Measurements from ENCODE around the gene SNAP47. TPM values are rescaled to one million over a fixed set of nuclear protein-coding genes. Genes with fewer than 3 reads are reported as not detected.

The SNAP47 gene
- total and polyA plus RNA-seq, 9 of the 15 experiments (the other 6 are each of a cell fraction or from before 2014, with no cell fraction given) = 2.5 to 41.3 (median 32.6) TPM

- no peak overlapping the region for H3K27ac ChIP-seq (ENCODE audit: extremely low read depth, low read depth, low read length)
- H3K27me3 ChIP-seq (ENCODE audit: control insufficient read depth in 2 of 2, insufficient read depth in 2 of 2, low read length in 2 of 2) = no peaks in the 10 kb centered on the region
- in situ Hi-C loops (cut with MboI) = no loop called here
- ATAC-seq (peak; percentile 11), DNase-seq (ENCODE audit: extremely low read depth in 1 of 4, low spot score in 3 of 4) (peak; percentile 50 to 57 (median 54)), FAIRE-seq (no peak)
- BruUV-seq (replicated peaks) = no TSS peak
- H3K9me3 ChIP-seq (replicated peaks; ENCODE audit: control insufficient read depth, insufficient read depth, low read depth, low read length) = 0 out of 2 replicates have a peak, but pooled peaks cover 2% of the 10 kb centered on the region
- peaks cover 35% of the 10 kb centered on the region; the same call in 2 of the 3 replicates for H3K36me3 ChIP-seq (ENCODE audit: control insufficient read depth, insufficient read depth, low read length)
- H4K20me1 ChIP-seq (replicated peaks; ENCODE audit: control insufficient read depth, insufficient read depth, low read length) = peaks cover 17% of the 10 kb centered on the region
- peaks cover 13 to 68% of the 10 kb centered on the region in 2 experiments for H3K4me1 ChIP-seq (replicated peaks in 1 of 2; ENCODE audit: control insufficient read depth in 2 of 2, insufficient read depth in 2 of 2, low read length in 2 of 2)
- peaks cover 17% of the 10 kb centered on the region for H3K79me2 ChIP-seq (ENCODE audit: control insufficient read depth, insufficient read depth, low read length)
- ChIA-PET POLR2A (interaction anchor here (0.6 to 1.2 kb wide), 3 partner anchors 9 to 221 kb away, joined by 3 to 4 read pairs (median 3); no protein-coding TSS in a partner anchor), CTCF (ENCODE audit: low intra/inter-chr PET ratio) (no interaction called here)
- no peak overlapping the region for H2AFZ ChIP-seq (ENCODE audit: low read depth, low read length)
- 63% methylated on average over 4 of the region's 5 CpGs for WGBS (ENCODE audit: insufficient coverage, low coverage, missing lambda C conversion rate)
- H3K9ac ChIP-seq (ENCODE audit: insufficient read depth in 1 of 2, low read depth in 2 of 2, low read length in 2 of 2) = peak overlapping the region in 1 of 2 experiments; percentile 90; a peak in 2 of 4 replicates
- peak overlapping the region; percentile 37; the same call in 1 of the 2 replicates for H3K4me3 ChIP-seq
- H3K4me2 ChIP-seq (ENCODE audit: insufficient read depth, low read length) = peak overlapping the region; percentile 15; the same call in 1 of the 2 replicates
- H3K9me1 ChIP-seq (ENCODE audit: control insufficient read depth, insufficient read depth, low read length) = no peaks in the 10 kb centered on the region
- intact Hi-C loops (cut with micrococcal nuclease) = loop anchor here (1.0 kb wide), 1 partner anchor 248 kb away; no protein-coding TSS in a partner anchor
- TF ChIP-seq RHOXF2B (CRISPR knock-in tag; conservative IDR thresholded peaks at IDR 0.05) (0 out of 2 replicates have a peak, but pooled peaks have one; percentile 2), DIDO1 (tag; IDR thresholded peaks at IDR 0.05; ENCODE audit: low read depth) (no peak), ARHGAP35 (IDR thresholded peaks at IDR 0.05; ENCODE audit: partially characterized antibody) (no peak), SAP30 (IDR thresholded peaks at IDR 0.05; ENCODE audit: borderline replicate concordance, insufficient read depth, low read depth, low read length, poor library complexity, severe bottlenecking) (no peak), ZC3H4 (CRISPR knock-in tag; IDR thresholded peaks at IDR 0.05; ENCODE audit: borderline replicate concordance) (no peak)
- TF ChIP-seq, protein P1, sequence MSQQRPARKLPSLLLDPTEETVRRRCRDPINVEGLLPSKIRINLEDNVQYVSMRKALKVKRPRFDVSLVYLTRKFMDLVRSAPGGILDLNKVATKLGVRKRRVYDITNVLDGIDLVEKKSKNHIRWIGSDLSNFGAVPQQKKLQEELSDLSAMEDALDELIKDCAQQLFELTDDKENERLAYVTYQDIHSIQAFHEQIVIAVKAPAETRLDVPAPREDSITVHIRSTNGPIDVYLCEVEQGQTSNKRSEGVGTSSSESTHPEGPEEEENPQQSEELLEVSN (IDR thresholded peaks at IDR 0.05; ENCODE audit: borderline replicate concordance in 1 of 2, extremely low read depth in 1 of 2, insufficient read depth in 1 of 2, insufficient read length in 1 of 2, low read depth in 1 of 2, low read length in 1 of 2, poor library complexity in 1 of 2, severe bottlenecking in 1 of 2) = peak in 1 of 2 experiments; percentile 21
- TF ChIP-seq, protein P2, sequence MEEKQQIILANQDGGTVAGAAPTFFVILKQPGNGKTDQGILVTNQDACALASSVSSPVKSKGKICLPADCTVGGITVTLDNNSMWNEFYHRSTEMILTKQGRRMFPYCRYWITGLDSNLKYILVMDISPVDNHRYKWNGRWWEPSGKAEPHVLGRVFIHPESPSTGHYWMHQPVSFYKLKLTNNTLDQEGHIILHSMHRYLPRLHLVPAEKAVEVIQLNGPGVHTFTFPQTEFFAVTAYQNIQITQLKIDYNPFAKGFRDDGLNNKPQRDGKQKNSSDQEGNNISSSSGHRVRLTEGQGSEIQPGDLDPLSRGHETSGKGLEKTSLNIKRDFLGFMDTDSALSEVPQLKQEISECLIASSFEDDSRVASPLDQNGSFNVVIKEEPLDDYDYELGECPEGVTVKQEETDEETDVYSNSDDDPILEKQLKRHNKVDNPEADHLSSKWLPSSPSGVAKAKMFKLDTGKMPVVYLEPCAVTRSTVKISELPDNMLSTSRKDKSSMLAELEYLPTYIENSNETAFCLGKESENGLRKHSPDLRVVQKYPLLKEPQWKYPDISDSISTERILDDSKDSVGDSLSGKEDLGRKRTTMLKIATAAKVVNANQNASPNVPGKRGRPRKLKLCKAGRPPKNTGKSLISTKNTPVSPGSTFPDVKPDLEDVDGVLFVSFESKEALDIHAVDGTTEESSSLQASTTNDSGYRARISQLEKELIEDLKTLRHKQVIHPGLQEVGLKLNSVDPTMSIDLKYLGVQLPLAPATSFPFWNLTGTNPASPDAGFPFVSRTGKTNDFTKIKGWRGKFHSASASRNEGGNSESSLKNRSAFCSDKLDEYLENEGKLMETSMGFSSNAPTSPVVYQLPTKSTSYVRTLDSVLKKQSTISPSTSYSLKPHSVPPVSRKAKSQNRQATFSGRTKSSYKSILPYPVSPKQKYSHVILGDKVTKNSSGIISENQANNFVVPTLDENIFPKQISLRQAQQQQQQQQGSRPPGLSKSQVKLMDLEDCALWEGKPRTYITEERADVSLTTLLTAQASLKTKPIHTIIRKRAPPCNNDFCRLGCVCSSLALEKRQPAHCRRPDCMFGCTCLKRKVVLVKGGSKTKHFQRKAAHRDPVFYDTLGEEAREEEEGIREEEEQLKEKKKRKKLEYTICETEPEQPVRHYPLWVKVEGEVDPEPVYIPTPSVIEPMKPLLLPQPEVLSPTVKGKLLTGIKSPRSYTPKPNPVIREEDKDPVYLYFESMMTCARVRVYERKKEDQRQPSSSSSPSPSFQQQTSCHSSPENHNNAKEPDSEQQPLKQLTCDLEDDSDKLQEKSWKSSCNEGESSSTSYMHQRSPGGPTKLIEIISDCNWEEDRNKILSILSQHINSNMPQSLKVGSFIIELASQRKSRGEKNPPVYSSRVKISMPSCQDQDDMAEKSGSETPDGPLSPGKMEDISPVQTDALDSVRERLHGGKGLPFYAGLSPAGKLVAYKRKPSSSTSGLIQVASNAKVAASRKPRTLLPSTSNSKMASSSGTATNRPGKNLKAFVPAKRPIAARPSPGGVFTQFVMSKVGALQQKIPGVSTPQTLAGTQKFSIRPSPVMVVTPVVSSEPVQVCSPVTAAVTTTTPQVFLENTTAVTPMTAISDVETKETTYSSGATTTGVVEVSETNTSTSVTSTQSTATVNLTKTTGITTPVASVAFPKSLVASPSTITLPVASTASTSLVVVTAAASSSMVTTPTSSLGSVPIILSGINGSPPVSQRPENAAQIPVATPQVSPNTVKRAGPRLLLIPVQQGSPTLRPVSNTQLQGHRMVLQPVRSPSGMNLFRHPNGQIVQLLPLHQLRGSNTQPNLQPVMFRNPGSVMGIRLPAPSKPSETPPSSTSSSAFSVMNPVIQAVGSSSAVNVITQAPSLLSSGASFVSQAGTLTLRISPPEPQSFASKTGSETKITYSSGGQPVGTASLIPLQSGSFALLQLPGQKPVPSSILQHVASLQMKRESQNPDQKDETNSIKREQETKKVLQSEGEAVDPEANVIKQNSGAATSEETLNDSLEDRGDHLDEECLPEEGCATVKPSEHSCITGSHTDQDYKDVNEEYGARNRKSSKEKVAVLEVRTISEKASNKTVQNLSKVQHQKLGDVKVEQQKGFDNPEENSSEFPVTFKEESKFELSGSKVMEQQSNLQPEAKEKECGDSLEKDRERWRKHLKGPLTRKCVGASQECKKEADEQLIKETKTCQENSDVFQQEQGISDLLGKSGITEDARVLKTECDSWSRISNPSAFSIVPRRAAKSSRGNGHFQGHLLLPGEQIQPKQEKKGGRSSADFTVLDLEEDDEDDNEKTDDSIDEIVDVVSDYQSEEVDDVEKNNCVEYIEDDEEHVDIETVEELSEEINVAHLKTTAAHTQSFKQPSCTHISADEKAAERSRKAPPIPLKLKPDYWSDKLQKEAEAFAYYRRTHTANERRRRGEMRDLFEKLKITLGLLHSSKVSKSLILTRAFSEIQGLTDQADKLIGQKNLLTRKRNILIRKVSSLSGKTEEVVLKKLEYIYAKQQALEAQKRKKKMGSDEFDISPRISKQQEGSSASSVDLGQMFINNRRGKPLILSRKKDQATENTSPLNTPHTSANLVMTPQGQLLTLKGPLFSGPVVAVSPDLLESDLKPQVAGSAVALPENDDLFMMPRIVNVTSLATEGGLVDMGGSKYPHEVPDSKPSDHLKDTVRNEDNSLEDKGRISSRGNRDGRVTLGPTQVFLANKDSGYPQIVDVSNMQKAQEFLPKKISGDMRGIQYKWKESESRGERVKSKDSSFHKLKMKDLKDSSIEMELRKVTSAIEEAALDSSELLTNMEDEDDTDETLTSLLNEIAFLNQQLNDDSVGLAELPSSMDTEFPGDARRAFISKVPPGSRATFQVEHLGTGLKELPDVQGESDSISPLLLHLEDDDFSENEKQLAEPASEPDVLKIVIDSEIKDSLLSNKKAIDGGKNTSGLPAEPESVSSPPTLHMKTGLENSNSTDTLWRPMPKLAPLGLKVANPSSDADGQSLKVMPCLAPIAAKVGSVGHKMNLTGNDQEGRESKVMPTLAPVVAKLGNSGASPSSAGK (IDR thresholded peaks at IDR 0.05) = no peak
Observed at GRCh38 chr1:227729144-227729880, 5.9 kb upstream of the SNAP47 start.
